CD14-positive monocyte (primary cell): ENCODE measurements around the gene HTRA3. TPM values are rescaled to one million over a fixed set of nuclear protein-coding genes. Genes with fewer than 3 reads are reported as not detected.

Experiments
- DNase-seq, 3 donors: peaks; one replicate each; pipeline ENCODE4 v3.0.0-alpha.2; 2011 to 2022
- H2AFZ ChIP-seq: 2 replicates; pipeline ENCODE4 v1.6.0; 2012; ENCODE audit warnings: mild to moderate bottlenecking, low read depth, low read length, inconsistent platforms; ENCODE audit not compliant: insufficient read depth, poor library complexity, severe bottlenecking
- H3K27ac ChIP-seq, 2 donors: 1 replicate in 1 of 2; 2 replicates in 1 of 2; pipeline ENCODE4 v1.5.1; 2012 to 2013; ENCODE audit warnings: low read length in 2 of 2, control low read depth in 1 of 2, inconsistent platforms in 1 of 2, low read depth in 1 of 2, mild to moderate bottlenecking in 1 of 2
- H3K27me3 ChIP-seq, 2 donors: one replicate each; pipeline versions ENCODE4 v1.6.0 to v1.6.1; 2011 to 2013; ENCODE audit warnings: low read length in 2 of 2; ENCODE audit not compliant: control insufficient read depth in 2 of 2, insufficient read depth in 2 of 2
- H3K36me3 ChIP-seq, 2 donors: replicated peaks in 1 of 2; 1 replicate in 1 of 2; 2 replicates in 1 of 2; pipeline versions ENCODE4 v1.5.1 to v1.6.1; 2012 to 2013; ENCODE audit warnings: low read length in 2 of 2, control low read depth in 1 of 2, inconsistent platforms in 1 of 2, mild to moderate bottlenecking in 1 of 2; ENCODE audit not compliant: insufficient read depth in 2 of 2, control insufficient read depth in 1 of 2
- H3K4me1 ChIP-seq, 2 donors: 1 replicate in 1 of 2; 2 replicates in 1 of 2; pipeline versions ENCODE4 v1.5.1 to v1.6.1; 2012 to 2013; ENCODE audit warnings: low read length in 2 of 2, control low read depth in 1 of 2, inconsistent platforms in 1 of 2, mild to moderate bottlenecking in 1 of 2, moderate library complexity in 1 of 2; ENCODE audit not compliant: insufficient read depth in 2 of 2, control insufficient read depth in 1 of 2
- H3K4me2 ChIP-seq: replicated peaks from 2 replicates; pipeline ENCODE3; 2012; ENCODE audit warnings: low read length, moderate library complexity, mild to moderate bottlenecking; ENCODE audit not compliant: poor library complexity, severe bottlenecking; ENCODE audit errors: extremely low read depth
- H3K4me3 ChIP-seq, 3 experiments: fragments of 200-600 bp in 1 of 3; sonication (generic) in 1 of 3; replicated peaks in 1 of 3; 1 replicate in 2 of 3; 2 replicates in 1 of 3; pipeline ENCODE4 v1.5.1; 2011 to 2013; ENCODE audit warnings: low read length in 3 of 3, mild to moderate bottlenecking in 3 of 3, control low read depth in 2 of 3, low read depth in 2 of 3, inconsistent platforms in 1 of 3, moderate library complexity in 1 of 3
- H3K79me2 ChIP-seq: 2 replicates; pipeline ENCODE4 v1.6.0; 2012; ENCODE audit warnings: mild to moderate bottlenecking, control low read depth, inconsistent platforms, low read length, moderate library complexity; ENCODE audit not compliant: insufficient read depth
- H3K9ac ChIP-seq: 2 replicates; pipeline ENCODE4 v1.6.0; 2017; ENCODE audit warnings: low read length, mild to moderate bottlenecking; ENCODE audit not compliant: insufficient read depth, poor library complexity, severe bottlenecking
- H3K9me3 ChIP-seq, 2 donors: replicated peaks in 1 of 2; 1 replicate in 1 of 2; 2 replicates in 1 of 2; pipeline versions ENCODE4 v1.5.1 to v1.6.1; 2012 to 2013; ENCODE audit warnings: low read length in 2 of 2, control low read depth in 1 of 2; ENCODE audit not compliant: control insufficient read depth in 1 of 2, insufficient read depth in 1 of 2
- H4K20me1 ChIP-seq: 2 replicates; pipeline ENCODE4 v1.6.0; 2012; ENCODE audit warnings: mild to moderate bottlenecking, low read length, control low read depth, moderate library complexity; ENCODE audit not compliant: insufficient read depth
- H3K27ac Mint-ChIP-seq, 7 donors: one replicate each; pipeline ENCODE4 v1.8.0; 2020; ENCODE audit warnings: mild to moderate bottlenecking in 7 of 7, mixed read lengths in 7 of 7, moderate library complexity in 6 of 7, inconsistent platforms in 2 of 7
- H3K27me3 Mint-ChIP-seq, 3 donors: one replicate each; pipeline ENCODE4 v1.8.0; 2021 to 2022; ENCODE audit warnings: low read depth in 3 of 3, mild to moderate bottlenecking in 3 of 3, mixed read lengths in 3 of 3, moderate library complexity in 3 of 3, inconsistent platforms in 1 of 3
- H3K36me3 Mint-ChIP-seq, 2 donors: one replicate each; pipeline ENCODE4 v1.8.0; 2020; ENCODE audit warnings: mixed read lengths in 2 of 2, inconsistent platforms in 1 of 2, mild to moderate bottlenecking in 1 of 2
- H3K4me1 Mint-ChIP-seq: one replicate; pipeline ENCODE4 v1.8.0; 2020; ENCODE audit warnings: mild to moderate bottlenecking, mixed read lengths
- H3K4me3 Mint-ChIP-seq, 2 donors: one replicate each; pipeline ENCODE4 v1.8.0; 2020; ENCODE audit warnings: mild to moderate bottlenecking in 2 of 2, mixed read lengths in 2 of 2, moderate library complexity in 1 of 2
- H3K9me3 Mint-ChIP-seq, 7 donors: one replicate each; pipeline ENCODE4 v1.8.0; 2020 to 2022; ENCODE audit warnings: mixed read lengths in 7 of 7, mild to moderate bottlenecking in 6 of 7, moderate library complexity in 6 of 7, inconsistent platforms in 2 of 7
- CTCF ChIP-seq: fragments of 200-600 bp; IDR thresholded peaks from one replicate; pipeline ENCODE4 v1.8.0; 2022; ENCODE audit warnings: antibody characterized with exemption, mild to moderate bottlenecking
- WGBS: methylation state at CpG from one replicate; pipeline ENCODE4 v1.1.5; 2013; ENCODE audit warnings: missing lambda C conversion rate; ENCODE audit not compliant: insufficient coverage; 5-methylcytosine and 5-hydroxymethylcytosine counted together
- intact Hi-C, 2 donors: fragments of 100-400 bp; cut with micrococcal nuclease; formaldehyde crosslinking; loops; one replicate each; pipeline versions ENCODE4 v1.15.0 to v1.15.1; 2023
- polyA plus RNA-seq, 3 donors: library from polyadenylated mRNA; depleted of rRNA in 1 of 3; unstranded in 2 of 3; stranded (reverse) in 1 of 3; fragments of 300-500 nt in 2 of 3; fragments of >200 nt in 1 of 3; fragmentation: Illumina TruSeq in 2 of 3; gene quantifications; 1 replicate in 2 of 3; 2 replicates in 1 of 3; pipeline ENCODE4 v1.2.3, GENCODE V29; 2012 to 2021

Gene HTRA3
- polyA plus RNA-seq, 3 donors: not detected

GRCh38 chr4:8276358-8277240, 7.0 kb downstream of the HTRA3 start:
- WGBS: 63% methylated on average over 22 of the region's 24 CpGs
- Histone ChIP-seq H3K79me2 (no peaks in the 10 kb centered on the region), H3K36me3 (no peaks in the 10 kb centered on the region), H3K4me2 (no peak overlapping the region), H4K20me1 (no peaks in the 10 kb centered on the region), H3K9me3 (no peaks in the 10 kb centered on the region), H3K9ac (peak overlapping the region; percentile 8), H3K27ac (no peak overlapping the region), H3K27me3 (no peaks in the 10 kb centered on the region), H3K4me1 (peaks cover 12 to 16% of the 10 kb centered on the region in 2 donors), H3K4me3 (no peak overlapping the region), H2AFZ (no peak overlapping the region)
- H3K36me3 Mint-ChIP-seq: no peaks in the 10 kb centered on the region
- intact Hi-C loops: no loop called here
- no peak overlapping the region for H3K27ac Mint-ChIP-seq
- no peak overlapping the region for H3K4me3 Mint-ChIP-seq
- peaks cover 33% of the 10 kb centered on the region for H3K4me1 Mint-ChIP-seq
- H3K9me3 Mint-ChIP-seq: no peaks in the 10 kb centered on the region
- DNase-seq: no peak
- H3K27me3 Mint-ChIP-seq: peaks cover 11 to 12% (median 12%) of the 10 kb centered on the region in 3 donors
- TF ChIP-seq CTCF: no peak

- H2AFZ ChIP-seq: no peak overlapping the region
- 93% methylated on average over 11 of the region's 11 CpGs for WGBS
- no peak for TF ChIP-seq CTCF
- Mint-ChIP-seq H3K27ac (no peak overlapping the region), H3K4me3 (no peak overlapping the region), H3K9me3 (no peaks in the 10 kb centered on the region), H3K27me3 (peaks cover 8 to 12% (median 12%) of the 10 kb centered on the region in 3 donors), H3K36me3 (no peaks in the 10 kb centered on the region), H3K4me1 (peaks cover 29% of the 10 kb centered on the region)
- no peaks in the 10 kb centered on the region for H3K79me2 ChIP-seq
- no peaks in the 10 kb centered on the region for H4K20me1 ChIP-seq
- no peak overlapping the region for H3K4me3 ChIP-seq
- intact Hi-C loops: no loop called here
- DNase-seq: no peak
- no peaks in the 10 kb centered on the region for H3K36me3 ChIP-seq
- H3K9ac ChIP-seq: no peak overlapping the region
- no peak overlapping the region for H3K27ac ChIP-seq
- peaks cover 12 to 16% of the 10 kb centered on the region in 2 donors for H3K4me1 ChIP-seq
- H3K9me3 ChIP-seq: no peaks in the 10 kb centered on the region
- no peak overlapping the region for H3K4me2 ChIP-seq
- no peaks in the 10 kb centered on the region for H3K27me3 ChIP-seq
These were observed 7.9 kb downstream of the HTRA3 start for GRCh38 chr4:8277356-8278008.
